K562 (cell line): Measurements from ENCODE around the gene BAD. TPM values are rescaled to one million over a fixed set of nuclear protein-coding genes. Genes with fewer than 3 reads are reported as not detected.

ENCODE experiments used
- BRD4 ChIP-seq: fragments of 200-600 bp; sonication (generic); IDR thresholded peaks from 2 replicates; pipeline ENCODE4 v1.6.1; 2017; ENCODE audit warnings: inconsistent platforms
- CHD2 ChIP-seq: IDR thresholded peaks from 2 replicates; pipeline ENCODE4 v1.6.1; 2011; ENCODE audit warnings: low read depth, low read length
- MYBL2 ChIP-seq, 2 experiments: fragments of 450-650 bp in 1 of 2; sonication (generic) in 1 of 2; formaldehyde crosslinking in 1 of 2; IDR thresholded peaks; 2 replicates each; pipeline versions ENCODE4 v1.6.1 to v1.8.1; 2017 to 2022; ENCODE audit warnings: borderline replicate concordance in 1 of 2, inconsistent platforms in 1 of 2, low read depth in 1 of 2, mild to moderate bottlenecking in 1 of 2, missing genetic modification reagents in 1 of 2, moderate library complexity in 1 of 2
- NFRKB ChIP-seq: fragments of 450-650 bp; IDR thresholded peaks from 2 replicates; pipeline ENCODE4 v1.6.1; 2016; ENCODE audit warnings: low read depth
- NR3C1 ChIP-seq: sonication (generic); formaldehyde crosslinking; IDR thresholded peaks from 2 replicates; pipeline ENCODE4 v1.8.1; 2022; ENCODE audit warnings: missing genetic modification reagents
- POLR2A ChIP-seq: fragments of 450-650 bp; conservative IDR thresholded peaks from 2 replicates; pipeline ENCODE4 v1.6.1; 2016
- PRPF4 ChIP-seq: fragments of 200-400 bp; formaldehyde crosslinking; IDR thresholded peaks from one replicate; pipeline ENCODE4 v1.6.1; 2017; ENCODE audit warnings: low read length, low read depth, mild to moderate bottlenecking; ENCODE audit not compliant: insufficient read depth, poor library complexity, severe bottlenecking
- SMAD1 ChIP-seq: fragments of 150-350 bp; IDR thresholded peaks from 2 replicates; pipeline ENCODE4 v1.6.1; 2014; ENCODE audit warnings: low read length, low read depth; ENCODE audit not compliant: partially characterized antibody
- TSC22D4 ChIP-seq: fragments of 450-650 bp; IDR thresholded peaks from 2 replicates; pipeline ENCODE4 v1.6.1; 2016; ENCODE audit warnings: missing genetic modification characterization, missing biosample characterization, control low read depth
- ZKSCAN8 ChIP-seq: fragments of 200-800 bp; sonication (Bioruptor generic); IDR thresholded peaks from 2 replicates; pipeline ENCODE4 v1.6.1; 2016; ENCODE audit warnings: missing genetic modification characterization, missing compliant biosample characterization
- ZNF143 ChIP-seq: sonication (generic); formaldehyde crosslinking; IDR thresholded peaks from 2 replicates; pipeline ENCODE4 v1.9.0; 2022; ENCODE audit warnings: mild to moderate bottlenecking, missing genetic modification reagents
- ZNF175 ChIP-seq: fragments of 200-800 bp; sonication (Bioruptor generic); IDR thresholded peaks from 2 replicates; pipeline ENCODE4 v1.6.1; 2016; ENCODE audit warnings: low read depth, mild to moderate bottlenecking, missing genetic modification characterization, missing compliant biosample characterization
- ZNF707 ChIP-seq: fragments of 250-450 bp; sonication (Bioruptor Pico); conservative IDR thresholded peaks from 2 replicates; pipeline ENCODE4 v1.8.0; 2022; ENCODE audit warnings: inconsistent platforms, mild to moderate bottlenecking, moderate library complexity
- polyA plus RNA-seq, 8 experiments: library from polyadenylated mRNA; depleted of rRNA in 4 of 8; stranded (reverse) in 5 of 8; unstranded in 3 of 8; fragments of >200 nt; fragmentation: Nextera tagmentation in 2 of 8; fragmentation: Illumina TruSeq in 1 of 8; extraction: Ambion mirVana in 2 of 8; extraction: Trizol in 1 of 8; gene quantifications; 2 replicates each; pipeline versions ENCODE4 v1.2.1 to v1.2.3, GENCODE V29; 2011 to 2014; ENCODE audit warnings: inconsistent platforms in 1 of 8, missing spikeins in 1 of 8
- total RNA-seq, 7 experiments: library from RNA; depleted of rRNA in 6 of 7; stranded (reverse); fragments of >200 nt in 6 of 7; fragmentation: Illumina TruSeq in 2 of 7; extraction: Trizol in 2 of 7; gene quantifications; 2 replicates each; pipeline versions ENCODE4 v1.2.1 to v1.2.3, GENCODE V29; 2011 to 2021; ENCODE audit warnings: low replicate concordance in 1 of 7
- TF ChIP-seq, protein P1 (sequence below): fragments of 250-450 bp; sonication (Bioruptor Pico); IDR thresholded peaks from 2 replicates; pipeline ENCODE4 v1.8.0; 2022; ENCODE audit warnings: inconsistent platforms
- TF ChIP-seq, protein P2 (sequence below): fragments of 200-800 bp; sonication (Bioruptor generic); IDR thresholded peaks from 2 replicates; pipeline ENCODE4 v1.6.1; 2016; ENCODE audit warnings: missing genetic modification characterization, missing compliant biosample characterization
- TF ChIP-seq, protein P3 (sequence below): fragments of 450-650 bp; IDR thresholded peaks from 2 replicates; pipeline ENCODE4 v1.6.1; 2016; ENCODE audit warnings: antibody characterized with exemption
- TF ChIP-seq, protein P4 (sequence below), 2 experiments: IDR thresholded peaks; 2 replicates each; pipeline ENCODE4 v1.6.1; 2011; ENCODE audit warnings: borderline replicate concordance in 1 of 2, control low read depth in 1 of 2, low read depth in 1 of 2, low read length in 1 of 2, mild to moderate bottlenecking in 1 of 2, mixed read lengths in 1 of 2, moderate library complexity in 1 of 2; ENCODE audit not compliant: insufficient read depth in 1 of 2, insufficient read length in 1 of 2, poor library complexity in 1 of 2, severe bottlenecking in 1 of 2; ENCODE audit errors: extremely low read depth in 1 of 2

The BAD gene
- total and polyA plus RNA-seq, 9 of the 15 experiments (the other 6 are each of a cell fraction or from before 2014, with no cell fraction given) = 0.61 to 45.6 (median 11.8) TPM

DNA sequence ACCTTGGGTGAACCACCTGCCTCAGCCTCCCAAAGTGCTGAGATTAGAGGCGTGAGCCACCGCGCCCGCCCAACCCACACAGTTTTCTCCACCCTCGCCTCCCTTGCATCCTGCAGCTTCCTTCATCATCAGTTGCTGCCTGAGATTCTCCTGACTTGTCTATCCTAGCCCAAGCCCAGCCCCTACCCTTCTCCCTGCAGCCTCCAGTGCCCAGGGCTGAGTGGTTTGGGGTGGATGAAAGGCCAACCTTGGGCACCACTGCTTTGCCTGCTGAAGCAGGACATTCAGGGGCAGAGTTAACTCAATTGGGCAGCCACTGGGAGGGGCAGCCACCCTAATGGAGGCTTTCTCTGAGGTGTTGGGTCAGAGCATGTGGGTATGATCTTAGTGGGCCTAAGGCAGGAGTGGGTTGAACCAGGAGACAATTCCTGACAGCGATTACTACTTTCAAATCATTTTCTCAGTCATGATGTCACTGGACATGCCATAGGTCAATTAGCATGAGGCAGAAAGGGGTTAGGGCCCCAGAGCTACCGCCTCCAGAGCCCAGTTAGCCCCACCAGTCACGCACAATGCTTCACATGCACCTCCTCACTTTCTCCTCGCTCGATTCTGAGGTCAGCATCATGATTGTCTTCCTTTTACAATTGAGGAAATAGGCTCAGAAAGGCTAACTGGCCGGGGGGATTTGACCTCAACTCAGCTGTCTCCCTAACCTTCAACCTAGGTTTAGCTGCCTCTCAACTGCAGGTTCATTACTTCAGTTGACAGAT, 44.6 kb downstream of the BAD start (continued):
- TF ChIP-seq, protein P1, sequence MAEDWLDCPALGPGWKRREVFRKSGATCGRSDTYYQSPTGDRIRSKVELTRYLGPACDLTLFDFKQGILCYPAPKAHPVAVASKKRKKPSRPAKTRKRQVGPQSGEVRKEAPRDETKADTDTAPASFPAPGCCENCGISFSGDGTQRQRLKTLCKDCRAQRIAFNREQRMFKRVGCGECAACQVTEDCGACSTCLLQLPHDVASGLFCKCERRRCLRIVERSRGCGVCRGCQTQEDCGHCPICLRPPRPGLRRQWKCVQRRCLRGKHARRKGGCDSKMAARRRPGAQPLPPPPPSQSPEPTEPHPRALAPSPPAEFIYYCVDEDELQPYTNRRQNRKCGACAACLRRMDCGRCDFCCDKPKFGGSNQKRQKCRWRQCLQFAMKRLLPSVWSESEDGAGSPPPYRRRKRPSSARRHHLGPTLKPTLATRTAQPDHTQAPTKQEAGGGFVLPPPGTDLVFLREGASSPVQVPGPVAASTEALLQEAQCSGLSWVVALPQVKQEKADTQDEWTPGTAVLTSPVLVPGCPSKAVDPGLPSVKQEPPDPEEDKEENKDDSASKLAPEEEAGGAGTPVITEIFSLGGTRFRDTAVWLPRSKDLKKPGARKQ (CRISPR knock-in tag) = no peak
- TF ChIP-seq, protein P2, sequence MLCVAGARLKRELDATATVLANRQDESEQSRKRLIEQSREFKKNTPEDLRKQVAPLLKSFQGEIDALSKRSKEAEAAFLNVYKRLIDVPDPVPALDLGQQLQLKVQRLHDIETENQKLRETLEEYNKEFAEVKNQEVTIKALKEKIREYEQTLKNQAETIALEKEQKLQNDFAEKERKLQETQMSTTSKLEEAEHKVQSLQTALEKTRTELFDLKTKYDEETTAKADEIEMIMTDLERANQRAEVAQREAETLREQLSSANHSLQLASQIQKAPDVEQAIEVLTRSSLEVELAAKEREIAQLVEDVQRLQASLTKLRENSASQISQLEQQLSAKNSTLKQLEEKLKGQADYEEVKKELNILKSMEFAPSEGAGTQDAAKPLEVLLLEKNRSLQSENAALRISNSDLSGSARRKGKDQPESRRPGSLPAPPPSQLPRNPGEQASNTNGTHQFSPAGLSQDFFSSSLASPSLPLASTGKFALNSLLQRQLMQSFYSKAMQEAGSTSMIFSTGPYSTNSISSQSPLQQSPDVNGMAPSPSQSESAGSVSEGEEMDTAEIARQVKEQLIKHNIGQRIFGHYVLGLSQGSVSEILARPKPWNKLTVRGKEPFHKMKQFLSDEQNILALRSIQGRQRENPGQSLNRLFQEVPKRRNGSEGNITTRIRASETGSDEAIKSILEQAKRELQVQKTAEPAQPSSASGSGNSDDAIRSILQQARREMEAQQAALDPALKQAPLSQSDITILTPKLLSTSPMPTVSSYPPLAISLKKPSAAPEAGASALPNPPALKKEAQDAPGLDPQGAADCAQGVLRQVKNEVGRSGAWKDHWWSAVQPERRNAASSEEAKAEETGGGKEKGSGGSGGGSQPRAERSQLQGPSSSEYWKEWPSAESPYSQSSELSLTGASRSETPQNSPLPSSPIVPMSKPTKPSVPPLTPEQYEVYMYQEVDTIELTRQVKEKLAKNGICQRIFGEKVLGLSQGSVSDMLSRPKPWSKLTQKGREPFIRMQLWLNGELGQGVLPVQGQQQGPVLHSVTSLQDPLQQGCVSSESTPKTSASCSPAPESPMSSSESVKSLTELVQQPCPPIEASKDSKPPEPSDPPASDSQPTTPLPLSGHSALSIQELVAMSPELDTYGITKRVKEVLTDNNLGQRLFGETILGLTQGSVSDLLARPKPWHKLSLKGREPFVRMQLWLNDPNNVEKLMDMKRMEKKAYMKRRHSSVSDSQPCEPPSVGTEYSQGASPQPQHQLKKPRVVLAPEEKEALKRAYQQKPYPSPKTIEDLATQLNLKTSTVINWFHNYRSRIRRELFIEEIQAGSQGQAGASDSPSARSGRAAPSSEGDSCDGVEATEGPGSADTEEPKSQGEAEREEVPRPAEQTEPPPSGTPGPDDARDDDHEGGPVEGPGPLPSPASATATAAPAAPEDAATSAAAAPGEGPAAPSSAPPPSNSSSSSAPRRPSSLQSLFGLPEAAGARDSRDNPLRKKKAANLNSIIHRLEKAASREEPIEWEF (CRISPR knock-in tag) = peak; percentile 80; the same call in 1 of the 2 replicates
- TF ChIP-seq, protein P3, sequence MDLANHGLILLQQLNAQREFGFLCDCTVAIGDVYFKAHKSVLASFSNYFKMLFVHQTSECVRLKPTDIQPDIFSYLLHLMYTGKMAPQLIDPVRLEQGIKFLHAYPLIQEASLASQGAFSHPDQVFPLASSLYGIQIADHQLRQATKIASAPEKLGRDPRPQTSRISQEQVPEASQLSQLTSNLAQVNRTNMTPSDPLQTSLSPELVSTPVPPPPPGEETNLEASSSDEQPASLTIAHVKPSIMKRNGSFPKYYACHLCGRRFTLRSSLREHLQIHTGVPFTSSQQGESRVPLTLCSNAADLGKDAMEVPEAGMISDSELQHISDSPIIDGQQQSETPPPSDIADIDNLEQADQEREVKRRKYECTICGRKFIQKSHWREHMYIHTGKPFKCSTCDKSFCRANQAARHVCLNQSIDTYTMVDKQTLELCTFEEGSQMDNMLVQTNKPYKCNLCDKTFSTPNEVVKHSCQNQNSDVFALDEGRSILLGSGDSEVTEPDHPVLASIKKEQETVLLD = no peak
- TF ChIP-seq ZNF143 (no peak), CHD2 (no peak), NR3C1 (no peak), MYBL2 (IDR thresholded peaks at IDR 0.05; ENCODE audit: low read depth) (no peak), MYBL2 (CRISPR knock-in tag; IDR thresholded peaks at IDR 0.05; ENCODE audit: borderline replicate concordance) (no peak), SMAD1 (no peak), TSC22D4 (tag) (no peak), PRPF4 (no peak), ZNF175 (CRISPR knock-in tag) (no peak), ZKSCAN8 (CRISPR knock-in tag) (no peak), NFRKB (no peak), ZNF707 (CRISPR knock-in tag) (no peak), POLR2A (no peak), BRD4 (no peak)
- TF ChIP-seq, protein P4, sequence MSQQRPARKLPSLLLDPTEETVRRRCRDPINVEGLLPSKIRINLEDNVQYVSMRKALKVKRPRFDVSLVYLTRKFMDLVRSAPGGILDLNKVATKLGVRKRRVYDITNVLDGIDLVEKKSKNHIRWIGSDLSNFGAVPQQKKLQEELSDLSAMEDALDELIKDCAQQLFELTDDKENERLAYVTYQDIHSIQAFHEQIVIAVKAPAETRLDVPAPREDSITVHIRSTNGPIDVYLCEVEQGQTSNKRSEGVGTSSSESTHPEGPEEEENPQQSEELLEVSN (IDR thresholded peaks at IDR 0.05; ENCODE audit: borderline replicate concordance in 1 of 2, extremely low read depth in 1 of 2, insufficient read depth in 1 of 2, insufficient read length in 1 of 2, low read depth in 1 of 2, low read length in 1 of 2, poor library complexity in 1 of 2, severe bottlenecking in 1 of 2) = peak in 1 of 2 experiments; percentile 58
